GM18505 (cell line): ENCODE data around the gene VAMP5.
"Not testable (repeated sequence)": the region's sequence is repeated elsewhere in the genome, so short reads cannot be mapped to it uniquely, and the experiment has no call there.

Experiments
- ATAC-seq: cut with Tn5 transposase; IDR thresholded peaks from one replicate; pipeline ENCODE4 v1.9.1; 2021; ENCODE audit not compliant: unreplicated experiment
- POLR2A ChIP-seq: IDR thresholded peaks from 4 replicates; pipeline ENCODE4 v1.6.1; 2011; ENCODE audit warnings: borderline replicate concordance; ENCODE audit not compliant: insufficient read depth, insufficient read length; ENCODE audit errors: extremely low read depth

Gene VAMP5

GRCh38 chr2:85606116-85606455, 21.9 kb downstream of the VAMP5 start:
- ATAC-seq = no peak
- TF ChIP-seq POLR2A = no peak

GRCh38 chr2:85607268-85608215, 23.3 kb downstream of the VAMP5 start:
- TF ChIP-seq POLR2A = no peak
- ATAC-seq = no peak

GRCh38 chr2:85611217-85611704, 27.0 kb downstream of the VAMP5 start:
- no peak for ATAC-seq
- TF ChIP-seq POLR2A = no peak

GRCh38 chr2:85611705-85612587, 27.7 kb downstream of the VAMP5 start, which contains the start of gene C2orf68:
Gene C2orf68 (minus strand): TSS chr2:85612066. CDS start chr2:85611984, 82 bp downstream.
- TF ChIP-seq POLR2A = peak; percentile 86
- ATAC-seq = peak; percentile 71

GRCh38 chr2:85613717-85614515, 29.7 kb downstream of the VAMP5 start:
- no peak for TF ChIP-seq POLR2A
- ATAC-seq = no peak

GRCh38 chr2:85614757-85615156, 30.5 kb downstream of the VAMP5 start:
- ATAC-seq = not testable (repeated sequence)

GRCh38 chr2:85615413-85615728, 31.1 kb downstream of the VAMP5 start:
- no peak for TF ChIP-seq POLR2A

GRCh38 chr2:85617723-85618122, 33.5 kb downstream of the VAMP5 start:
- not testable (repeated sequence) for ATAC-seq

More at GRCh38 chr2:85615413-85615728, 31.1 kb downstream of the VAMP5 start:
- ATAC-seq = no peak

- ATAC-seq = no peak
- TF ChIP-seq POLR2A = no peak
Observed at GRCh38 chr2:85619617-85620016, 35.4 kb downstream of the VAMP5 start.

GRCh38 chr2:85621338-85621737, 37.1 kb downstream of the VAMP5 start:
- TF ChIP-seq POLR2A = no peak
- ATAC-seq = no peak

GRCh38 chr2:85623991-85624390, 39.8 kb downstream of the VAMP5 start:
- no peak for TF ChIP-seq POLR2A
- ATAC-seq = no peak

GRCh38 chr2:85628658-85629057, 44.4 kb downstream of the VAMP5 start:
- no peak for TF ChIP-seq POLR2A
- ATAC-seq = no peak

- ATAC-seq = no peak
- no peak for TF ChIP-seq POLR2A
Observed at GRCh38 chr2:85631316-85631715, 47.1 kb downstream of the VAMP5 start.
